Middle frontal gyrus (tissue), 1 donor: ENCODE measurements around the gene MAPK8IP1.
"Not testable (repeated sequence)": the region's sequence is repeated elsewhere in the genome, so short reads cannot be mapped to it uniquely, and the experiment has no call there.

Source experiments
- DNase-seq: peaks from one replicate; pipeline ENCODE4 v3.0.0-alpha.2; 2015; ENCODE audit warnings: low spot score; ENCODE audit errors: extremely low spot score

The MAPK8IP1 gene

GRCh38 chr11:45889966-45890365 is 4.5 kb downstream of the MAPK8IP1 start:
- DNase-seq, result no peak

DNA sequence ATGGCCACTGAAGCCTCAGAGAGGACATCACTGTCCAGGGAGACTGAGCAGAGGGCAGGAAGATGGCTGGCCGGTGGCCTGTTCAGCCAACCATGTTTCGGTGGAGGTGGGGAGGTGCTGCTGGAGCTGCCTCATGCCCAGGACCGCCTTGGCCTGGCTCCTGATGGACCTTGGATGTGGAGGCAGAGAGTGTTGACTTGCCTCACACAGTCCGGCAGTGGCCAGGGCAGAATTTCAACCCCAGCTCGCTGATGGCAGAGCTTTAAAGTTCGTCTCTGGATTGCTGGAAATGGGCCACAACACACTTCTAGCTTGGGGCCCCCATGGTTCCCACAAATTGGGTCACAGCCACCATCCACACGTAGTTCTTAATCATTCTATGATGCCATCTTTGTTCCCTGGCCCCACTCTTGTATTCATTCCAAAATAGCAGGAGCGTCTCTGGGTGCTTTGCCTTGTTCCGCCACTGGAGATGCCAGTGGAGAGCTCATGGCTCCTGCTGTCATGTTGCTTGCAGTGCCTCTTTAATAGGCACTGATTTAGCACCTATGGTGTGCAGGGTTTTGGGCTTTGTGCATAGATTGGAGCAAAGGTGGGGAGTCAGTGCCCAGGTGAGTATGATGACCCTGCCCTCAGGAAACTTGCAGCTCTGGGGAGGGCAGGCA is 5.6 kb downstream of the MAPK8IP1 start:
- no peak for DNase-seq

DNA sequence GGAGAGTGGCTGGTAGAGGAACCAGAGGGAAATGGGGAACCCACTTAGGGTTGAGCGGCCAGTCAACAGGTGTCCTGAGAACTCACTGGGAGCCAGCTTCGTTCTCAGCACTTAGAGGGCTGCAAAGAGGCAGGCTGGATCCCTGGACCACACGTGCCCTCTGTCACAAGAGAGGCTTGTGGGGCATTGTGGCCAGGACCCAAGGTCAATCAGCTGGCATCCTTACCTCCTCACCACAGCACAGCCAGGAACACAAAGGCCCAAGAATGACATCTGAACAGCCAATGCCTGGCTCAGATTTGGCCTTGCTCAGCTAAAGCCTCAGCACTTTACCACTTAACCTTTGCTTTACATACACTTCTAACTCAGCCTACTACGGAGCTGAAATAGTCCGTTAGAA is 7.4 kb downstream of the MAPK8IP1 start:
- no peak for DNase-seq

- DNase-seq, result no peak
Measured at GRCh38 chr11:45894555-45895247, 9.2 kb downstream of the MAPK8IP1 start.

DNA sequence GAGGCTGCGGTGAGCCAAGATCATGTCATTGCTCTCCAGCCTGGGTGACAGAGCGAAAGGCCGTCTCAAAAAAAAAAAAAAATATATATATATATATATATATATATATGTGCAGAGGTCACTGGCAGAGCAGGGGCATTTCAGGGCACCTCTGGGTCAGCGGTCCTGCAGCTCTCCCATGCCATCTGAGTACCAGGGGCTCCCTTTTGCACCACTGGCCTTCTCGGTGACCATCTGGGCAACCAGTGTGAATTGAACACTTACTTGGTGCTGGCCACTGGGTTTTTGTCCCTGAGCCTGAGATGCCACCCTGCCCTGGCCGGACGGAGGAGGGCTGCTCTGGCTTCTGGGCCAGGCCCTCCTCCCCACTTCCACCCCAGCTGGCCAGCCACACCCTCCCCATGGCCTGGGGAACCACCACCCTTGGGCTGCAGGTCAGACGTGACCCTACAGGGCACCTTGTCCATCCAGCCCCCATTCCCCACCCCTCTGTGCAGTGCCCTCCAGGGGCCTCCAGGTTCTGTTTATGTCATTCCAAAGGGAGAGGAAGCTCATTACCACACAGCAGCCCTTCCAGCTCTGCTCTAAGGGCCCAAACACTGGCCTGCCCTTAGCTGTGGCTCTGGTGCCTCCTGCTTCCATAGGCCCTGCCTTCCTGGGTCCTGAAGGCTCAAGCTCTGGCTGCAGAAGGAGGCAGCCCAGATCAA is 10.3 kb downstream of the MAPK8IP1 start:
- no peak for DNase-seq

- DNase-seq, result no peak
Measured at GRCh38 chr11:45896422-45896984, 11.1 kb downstream of the MAPK8IP1 start.

DNA sequence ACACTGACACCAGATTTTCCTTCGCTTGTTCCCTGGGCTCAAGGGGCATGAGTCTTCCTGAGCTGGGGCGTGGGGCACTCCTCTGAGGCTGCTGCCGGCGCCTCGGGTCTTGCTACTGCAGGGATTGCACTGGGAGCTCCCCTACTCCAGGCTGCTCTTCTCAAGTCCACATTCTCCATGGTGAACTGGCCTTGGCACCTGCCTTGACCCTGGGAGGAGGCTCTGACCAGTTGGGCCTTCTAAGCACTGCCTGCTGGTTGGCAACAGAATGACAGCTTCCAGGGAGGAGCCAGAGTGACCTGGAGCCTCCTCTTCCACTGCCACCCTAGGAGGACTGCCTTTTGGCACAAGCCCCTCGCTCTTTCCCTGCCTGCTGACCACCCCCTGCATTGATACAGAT is 12.1 kb downstream of the MAPK8IP1 start:
- DNase-seq, result no peak

DNA sequence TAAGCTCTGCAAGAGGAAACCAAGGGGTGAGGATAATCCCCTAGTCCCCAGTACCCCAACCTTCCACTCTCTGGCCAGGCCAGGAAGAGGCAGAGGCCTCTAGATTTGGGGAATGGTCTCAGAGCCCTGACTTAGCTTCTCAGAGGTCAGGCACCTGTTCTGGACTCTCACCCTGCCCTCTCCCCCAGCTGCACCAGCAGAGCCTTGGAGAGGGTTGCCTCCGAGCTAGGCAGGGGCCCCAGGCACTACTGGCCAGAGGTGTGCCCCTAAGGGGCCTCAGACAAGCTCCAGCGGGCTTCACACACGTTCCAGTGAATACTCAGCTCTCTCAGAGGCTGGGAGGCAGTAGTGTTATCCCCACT is 13.6 kb downstream of the MAPK8IP1 start:
- DNase-seq, result no peak

- DNase-seq, result peak; percentile 82
Measured at GRCh38 chr11:45899448-45900174, 14.2 kb downstream of the MAPK8IP1 start.

- DNase-seq, result not testable (repeated sequence)
Measured at GRCh38 chr11:45900175-45900800, 14.8 kb downstream of the MAPK8IP1 start.

GRCh38 chr11:45900916-45901617 is 15.6 kb downstream of the MAPK8IP1 start:
- DNase-seq, result no peak

DNA sequence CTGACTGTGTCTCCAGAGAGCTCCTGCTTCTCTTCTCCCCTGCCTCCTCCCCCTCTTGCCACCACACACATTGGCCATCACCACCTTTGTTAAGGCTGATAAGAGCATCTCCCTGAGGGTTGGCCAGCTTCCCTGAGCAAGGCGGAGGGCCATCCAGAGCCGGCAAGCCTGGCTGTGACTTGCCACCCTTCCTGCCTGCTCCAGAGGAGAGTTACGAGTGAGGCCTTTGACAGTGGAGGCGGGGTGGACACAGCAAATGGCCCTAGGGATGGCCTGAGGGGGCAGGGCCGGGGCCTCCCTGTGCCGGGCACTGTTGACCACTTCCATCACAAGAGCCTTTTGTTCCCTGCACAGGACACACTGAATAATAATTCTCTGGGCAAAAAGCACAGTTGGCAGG is 16.2 kb downstream of the MAPK8IP1 start:
- peak; percentile 55 for DNase-seq

- no peak for DNase-seq
Measured at GRCh38 chr11:45902452-45903380, 17.3 kb downstream of the MAPK8IP1 start.

GRCh38 chr11:45904309-45904915 is 19.0 kb downstream of the MAPK8IP1 start:
- no peak for DNase-seq

DNA sequence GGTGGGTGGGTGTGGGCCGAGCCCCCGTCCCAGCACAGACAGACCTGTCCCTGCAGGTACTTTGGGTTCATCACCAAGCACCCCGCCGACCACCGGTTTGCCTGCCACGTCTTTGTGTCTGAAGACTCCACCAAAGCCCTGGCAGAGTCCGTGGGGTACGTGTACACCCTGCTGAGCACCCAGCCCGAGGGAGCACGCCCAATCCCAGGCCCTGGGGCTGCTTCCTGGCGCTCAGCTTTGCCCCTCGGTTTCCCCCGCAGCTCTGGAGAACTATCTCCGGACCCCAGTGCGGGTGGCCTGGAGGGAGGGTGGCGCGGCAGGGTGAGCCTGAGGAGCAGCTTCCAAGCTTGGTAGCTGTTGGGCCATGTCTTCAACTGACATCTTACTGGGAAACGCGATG is 19.6 kb downstream of the MAPK8IP1 start:
- DNase-seq, result no peak

DNA sequence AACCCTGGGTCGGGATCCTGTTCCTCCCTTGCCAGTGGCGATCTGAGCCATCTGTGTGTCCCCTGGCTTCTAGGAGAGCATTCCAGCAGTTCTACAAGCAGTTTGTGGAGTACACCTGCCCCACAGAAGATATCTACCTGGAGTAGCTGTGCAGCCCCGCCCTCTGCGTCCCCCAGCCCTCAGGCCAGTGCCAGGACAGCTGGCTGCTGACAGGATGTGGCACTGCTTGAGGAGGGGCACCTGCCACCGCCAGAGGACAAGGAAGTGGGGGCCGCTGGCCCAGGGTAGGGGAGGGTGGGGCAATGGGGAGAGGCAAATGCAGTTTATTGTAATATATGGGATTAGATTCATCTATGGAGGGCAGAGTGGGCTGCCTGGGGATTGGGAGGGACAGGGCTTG is 20.1 kb downstream of the MAPK8IP1 start:
- not testable (repeated sequence) for DNase-seq

DNA sequence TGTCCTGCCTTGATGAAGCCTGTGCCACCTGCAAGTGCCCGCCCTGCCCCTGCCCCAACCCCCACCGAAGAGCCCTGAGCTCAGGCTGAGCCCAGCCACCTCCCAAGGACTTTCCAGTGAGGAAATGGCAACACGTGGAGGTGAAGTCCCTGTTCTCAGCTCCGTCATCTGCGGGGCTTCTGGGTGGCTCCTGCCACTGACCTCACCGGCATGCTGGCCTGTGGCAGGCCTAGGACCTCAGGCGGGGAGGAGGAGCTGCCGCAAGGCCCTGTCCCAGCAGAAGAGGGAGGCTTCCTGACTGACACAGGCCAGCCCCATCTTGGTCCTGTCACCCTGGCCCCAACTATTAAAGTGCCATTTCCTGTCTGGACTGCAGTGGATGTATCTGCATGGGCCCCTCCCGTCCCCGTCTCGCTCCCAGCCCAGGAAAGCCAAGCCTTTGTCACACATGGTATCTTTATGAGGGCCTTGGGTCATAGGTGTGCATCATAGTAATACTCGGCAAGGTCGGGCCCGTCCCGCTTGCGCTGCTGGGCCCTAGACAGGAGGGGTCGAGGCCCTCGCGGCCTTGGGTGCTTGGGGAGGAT is 20.7 kb downstream of the MAPK8IP1 start:
- DNase-seq, result no peak

- DNase-seq, result no peak
Measured at GRCh38 chr11:45906965-45907611, 21.6 kb downstream of the MAPK8IP1 start, which contains the start of gene FREY1. FREY1 (minus strand) TSS chr11:45907271; CDS start chr11:45907245, 26 bp downstream.
